Ramos (cell line): ENCODE data around the gene PTBP1.

ENCODE experiments used
- in situ Hi-C: fragments of 300-500 bp; cut with MboI; formaldehyde crosslinking; loops from one replicate; pipeline ENCODE4 v1.14.3; 2022; ENCODE audit warnings: low sequenced_read_pairs; ENCODE audit not compliant: unreplicated experiment

PTBP1 gene

GRCh38 chr19:795073-795611, 2.1 kb upstream of the PTBP1 start:
- in situ Hi-C loops, result no loop called here

- in situ Hi-C loops, result no loop called here
Measured at GRCh38 chr19:795691-796581, 1.3 kb upstream of the PTBP1 start.

- in situ Hi-C loops, result no loop called here
Measured at GRCh38 chr19:797528-798414, 519 bp downstream of the PTBP1 start.

- in situ Hi-C loops, result no loop called here
Measured at GRCh38 chr19:798415-799075, 1.3 kb downstream of the PTBP1 start.

GRCh38 chr19:799076-799881, 2.0 kb downstream of the PTBP1 start:
- in situ Hi-C loops, result no loop called here

GRCh38 chr19:800360-801029, 3.2 kb downstream of the PTBP1 start:
- in situ Hi-C loops, result no loop called here

- in situ Hi-C loops, result no loop called here
Measured at GRCh38 chr19:801030-801860, 4.0 kb downstream of the PTBP1 start.

GRCh38 chr19:801861-802497, 4.7 kb downstream of the PTBP1 start:
- in situ Hi-C loops, result no loop called here

- in situ Hi-C loops, result no loop called here
Measured at GRCh38 chr19:802498-803098, 5.3 kb downstream of the PTBP1 start.

GRCh38 chr19:803099-803561, 5.9 kb downstream of the PTBP1 start:
- in situ Hi-C loops, result no loop called here

- in situ Hi-C loops, result no loop called here
Measured at GRCh38 chr19:803686-804418, 6.6 kb downstream of the PTBP1 start.

- in situ Hi-C loops, result no loop called here
Measured at GRCh38 chr19:804419-805165, 7.3 kb downstream of the PTBP1 start.

GRCh38 chr19:805166-805551, 7.9 kb downstream of the PTBP1 start:
- in situ Hi-C loops, result no loop called here

- in situ Hi-C loops, result no loop called here
Measured at GRCh38 chr19:805600-806550, 8.6 kb downstream of the PTBP1 start.
